IPS-15b (cell line): ENCODE measurements around the gene KRT15.
A peak's percentile ranks its signal among the peaks of the same experiment; 100 is the strongest.
"Not testable (repeated sequence)": the region's sequence is repeated elsewhere in the genome, so short reads cannot be mapped to it uniquely, and the experiment has no call there.

Experiments
- H3K27me3 ChIP-seq: one replicate; pipeline ENCODE4 v1.6.1; 2013; ENCODE audit warnings: low read length; ENCODE audit not compliant: control insufficient read depth, insufficient read depth
- H3K36me3 ChIP-seq: one replicate; pipeline ENCODE4 v1.6.1; 2013; ENCODE audit warnings: low read length; ENCODE audit not compliant: control insufficient read depth, insufficient read depth
- H3K4me1 ChIP-seq: one replicate; pipeline ENCODE4 v1.6.1; 2013; ENCODE audit warnings: mild to moderate bottlenecking, low read length; ENCODE audit not compliant: control insufficient read depth, insufficient read depth
- H3K4me3 ChIP-seq: one replicate; pipeline ENCODE4 v1.5.1; 2013; ENCODE audit warnings: low read depth, low read length
- H3K9ac ChIP-seq: one replicate; pipeline ENCODE4 v1.6.1; 2013; ENCODE audit warnings: low read depth, mild to moderate bottlenecking, low read length
- H3K9me3 ChIP-seq: one replicate; pipeline ENCODE4 v1.6.1; 2013; ENCODE audit warnings: mild to moderate bottlenecking, low read length; ENCODE audit not compliant: control insufficient read depth, insufficient read depth

KRT15 gene

GRCh38 chr17:41552455-41552854 is 33.8 kb upstream of the KRT15 start:
- no peaks in the 10 kb centered on the region for H3K9me3 ChIP-seq
- no peak overlapping the region for H3K4me3 ChIP-seq
- no peaks in the 10 kb centered on the region for H3K36me3 ChIP-seq
- H3K27me3 ChIP-seq = peaks cover 4% of the 10 kb centered on the region
- H3K4me1 ChIP-seq = peaks cover 3% of the 10 kb centered on the region
- H3K9ac ChIP-seq = no peak overlapping the region

GRCh38 chr17:41551365-41551764 is 32.7 kb upstream of the KRT15 start:
- Histone ChIP-seq H3K9me3 (no peaks in the 10 kb centered on the region), H3K9ac (no peak overlapping the region), H3K36me3 (no peaks in the 10 kb centered on the region), H3K27me3 (peaks cover 4% of the 10 kb centered on the region), H3K4me3 (no peak overlapping the region), H3K4me1 (peaks cover 3% of the 10 kb centered on the region)

GRCh38 chr17:41549596-41550039 is 30.9 kb upstream of the KRT15 start:
- Histone ChIP-seq H3K9me3 (no peaks in the 10 kb centered on the region), H3K36me3 (no peaks in the 10 kb centered on the region), H3K27me3 (peaks cover 4% of the 10 kb centered on the region), H3K4me1 (peaks cover 3% of the 10 kb centered on the region), H3K4me3 (no peak overlapping the region), H3K9ac (no peak overlapping the region)

GRCh38 chr17:41548844-41549595 is 30.3 kb upstream of the KRT15 start:
- H3K9ac ChIP-seq = peak overlapping the region; percentile 73
- H3K36me3 ChIP-seq = no peaks in the 10 kb centered on the region
- H3K9me3 ChIP-seq = no peaks in the 10 kb centered on the region
- peaks cover 4% of the 10 kb centered on the region for H3K27me3 ChIP-seq
- H3K4me3 ChIP-seq = no peak overlapping the region
- H3K4me1 ChIP-seq = no peaks in the 10 kb centered on the region

- H3K4me1 ChIP-seq = no peaks in the 10 kb centered on the region
- no peaks in the 10 kb centered on the region for H3K9me3 ChIP-seq
- peaks cover 4% of the 10 kb centered on the region for H3K27me3 ChIP-seq
- no peaks in the 10 kb centered on the region for H3K36me3 ChIP-seq
- H3K4me3 ChIP-seq = no peak overlapping the region
- no peak overlapping the region for H3K9ac ChIP-seq
Observed at GRCh38 chr17:41547921-41548843, 29.5 kb upstream of the KRT15 start.

GRCh38 chr17:41547378-41547841 is 28.7 kb upstream of the KRT15 start:
- Histone ChIP-seq H3K4me1 (no peaks in the 10 kb centered on the region), H3K9me3 (no peaks in the 10 kb centered on the region), H3K36me3 (no peaks in the 10 kb centered on the region), H3K27me3 (peaks cover 4% of the 10 kb centered on the region), H3K4me3 (no peak overlapping the region), H3K9ac (no peak overlapping the region)

- peaks cover 4% of the 10 kb centered on the region for H3K27me3 ChIP-seq
- H3K4me1 ChIP-seq = no peaks in the 10 kb centered on the region
- H3K36me3 ChIP-seq = no peaks in the 10 kb centered on the region
- H3K4me3 ChIP-seq = no peak overlapping the region
- H3K9ac ChIP-seq = no peak overlapping the region
- no peaks in the 10 kb centered on the region for H3K9me3 ChIP-seq
Observed at GRCh38 chr17:41546819-41547218, 28.1 kb upstream of the KRT15 start.

- Histone ChIP-seq H3K4me1 (no peaks in the 10 kb centered on the region), H3K27me3 (peaks cover 4% of the 10 kb centered on the region), H3K4me3 (no peak overlapping the region), H3K9me3 (no peaks in the 10 kb centered on the region), H3K36me3 (no peaks in the 10 kb centered on the region), H3K9ac (no peak overlapping the region)
Observed at GRCh38 chr17:41545829-41546410, 27.2 kb upstream of the KRT15 start.

- Histone ChIP-seq H3K9ac (no peak overlapping the region), H3K4me1 (no peaks in the 10 kb centered on the region), H3K27me3 (peaks cover 4% of the 10 kb centered on the region), H3K4me3 (no peak overlapping the region), H3K9me3 (no peaks in the 10 kb centered on the region), H3K36me3 (no peaks in the 10 kb centered on the region)
Observed at GRCh38 chr17:41544935-41545334, 26.2 kb upstream of the KRT15 start.

GRCh38 chr17:41544491-41544892 is 25.8 kb upstream of the KRT15 start:
- no peak overlapping the region for H3K9ac ChIP-seq
- H3K9me3 ChIP-seq = no peaks in the 10 kb centered on the region
- no peaks in the 10 kb centered on the region for H3K36me3 ChIP-seq
- peaks cover under 1% of the 10 kb centered on the region for H3K4me1 ChIP-seq
- H3K4me3 ChIP-seq = no peak overlapping the region
- peaks cover 4% of the 10 kb centered on the region for H3K27me3 ChIP-seq

- H3K4me1 ChIP-seq, H3K36me3 ChIP-seq, H3K27me3 ChIP-seq, H3K9me3 ChIP-seq, H3K4me3 ChIP-seq, H3K9ac ChIP-seq: not testable (repeated sequence)
Observed at GRCh38 chr17:41542786-41543185, 24.1 kb upstream of the KRT15 start.
